CD4-positive, alpha-beta T cell treated with Interleukin-21 for 1 hour (primary cell): Measurements from ENCODE around the gene OTOG.

ENCODE experiments used
- DNase-seq: peaks from one replicate; pipeline ENCODE4 v3.0.0-alpha.2; 2020

OTOG gene, protein sequence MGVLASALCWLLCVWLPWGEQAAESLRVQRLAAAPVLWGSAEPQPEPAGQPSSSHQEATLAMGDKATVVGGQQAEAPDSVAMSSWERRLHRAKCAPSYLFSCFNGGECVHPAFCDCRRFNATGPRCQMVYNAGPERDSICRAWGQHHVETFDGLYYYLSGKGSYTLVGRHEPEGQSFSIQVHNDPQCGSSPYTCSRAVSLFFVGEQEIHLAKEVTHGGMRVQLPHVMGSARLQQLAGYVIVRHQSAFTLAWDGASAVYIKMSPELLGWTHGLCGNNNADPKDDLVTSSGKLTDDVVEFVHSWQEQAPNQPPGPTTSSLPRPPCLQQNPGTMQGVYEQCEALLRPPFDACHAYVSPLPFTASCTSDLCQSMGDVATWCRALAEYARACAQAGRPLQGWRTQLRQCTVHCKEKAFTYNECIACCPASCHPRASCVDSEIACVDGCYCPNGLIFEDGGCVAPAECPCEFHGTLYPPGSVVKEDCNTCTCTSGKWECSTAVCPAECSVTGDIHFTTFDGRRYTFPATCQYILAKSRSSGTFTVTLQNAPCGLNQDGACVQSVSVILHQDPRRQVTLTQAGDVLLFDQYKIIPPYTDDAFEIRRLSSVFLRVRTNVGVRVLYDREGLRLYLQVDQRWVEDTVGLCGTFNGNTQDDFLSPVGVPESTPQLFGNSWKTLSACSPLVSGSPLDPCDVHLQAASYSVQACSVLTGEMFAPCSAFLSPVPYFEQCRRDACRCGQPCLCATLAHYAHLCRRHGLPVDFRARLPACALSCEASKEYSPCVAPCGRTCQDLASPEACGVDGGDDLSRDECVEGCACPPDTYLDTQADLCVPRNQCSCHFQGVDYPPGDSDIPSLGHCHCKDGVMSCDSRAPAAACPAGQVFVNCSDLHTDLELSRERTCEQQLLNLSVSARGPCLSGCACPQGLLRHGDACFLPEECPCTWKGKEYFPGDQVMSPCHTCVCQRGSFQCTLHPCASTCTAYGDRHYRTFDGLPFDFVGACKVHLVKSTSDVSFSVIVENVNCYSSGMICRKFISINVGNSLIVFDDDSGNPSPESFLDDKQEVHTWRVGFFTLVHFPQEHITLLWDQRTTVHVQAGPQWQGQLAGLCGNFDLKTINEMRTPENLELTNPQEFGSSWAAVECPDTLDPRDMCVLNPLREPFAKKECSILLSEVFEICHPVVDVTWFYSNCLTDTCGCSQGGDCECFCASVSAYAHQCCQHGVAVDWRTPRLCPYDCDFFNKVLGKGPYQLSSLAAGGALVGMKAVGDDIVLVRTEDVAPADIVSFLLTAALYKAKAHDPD (N-terminal part only)

DNA sequence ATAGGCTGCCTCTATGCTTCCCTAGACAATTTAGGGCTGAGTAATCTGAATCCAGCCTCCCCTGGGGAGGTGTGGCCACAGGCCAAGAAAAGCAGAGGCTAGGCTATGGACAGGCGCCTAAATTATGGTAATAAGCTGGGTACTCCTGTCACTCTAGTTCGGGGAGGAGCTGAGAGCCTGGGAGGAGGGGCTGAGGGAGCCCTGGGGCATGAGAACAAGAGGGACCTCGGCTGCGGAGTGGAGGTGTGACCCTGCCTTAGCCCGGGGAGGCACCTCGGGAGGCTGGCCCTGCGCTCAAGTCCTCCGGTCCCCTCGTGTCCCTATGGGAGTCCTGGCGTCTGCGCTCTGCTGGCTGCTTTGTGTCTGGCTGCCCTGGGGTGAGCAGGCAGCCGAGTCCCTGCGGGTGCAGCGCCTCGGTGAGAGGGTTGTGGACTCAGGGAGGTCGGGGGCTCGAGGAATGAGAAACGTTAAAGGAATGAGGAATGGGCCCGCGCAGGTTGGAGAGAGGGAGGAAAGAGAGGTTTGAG lies at the start of gene OTOG:
Gene OTOG (plus strand): TSS at position 209 of the 527 bp plus-strand sequence. CDS start 114 bp downstream, at position 323.
- no peak for DNase-seq

DNA sequence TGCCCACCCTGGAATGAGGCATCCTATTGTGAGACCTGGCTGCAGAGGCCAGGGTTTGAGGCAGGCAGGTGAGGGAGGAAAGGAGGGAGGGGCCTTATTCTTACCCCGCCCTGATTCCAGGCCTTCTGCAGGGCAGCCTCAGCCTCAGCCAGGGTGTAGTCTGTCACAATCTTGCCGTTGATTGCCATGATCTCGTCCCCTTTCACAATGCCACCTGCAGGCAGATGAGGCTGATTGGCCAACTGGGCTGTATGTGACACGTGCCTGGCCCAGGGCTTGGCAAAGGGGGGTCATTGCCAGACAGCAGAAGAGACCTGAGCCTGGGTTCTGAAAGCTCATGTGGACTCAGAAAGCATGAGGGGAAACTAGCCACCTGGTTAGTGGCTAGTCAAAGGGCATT lies 49.0 kb upstream of the OTOG start:
- no peak for DNase-seq

DNA sequence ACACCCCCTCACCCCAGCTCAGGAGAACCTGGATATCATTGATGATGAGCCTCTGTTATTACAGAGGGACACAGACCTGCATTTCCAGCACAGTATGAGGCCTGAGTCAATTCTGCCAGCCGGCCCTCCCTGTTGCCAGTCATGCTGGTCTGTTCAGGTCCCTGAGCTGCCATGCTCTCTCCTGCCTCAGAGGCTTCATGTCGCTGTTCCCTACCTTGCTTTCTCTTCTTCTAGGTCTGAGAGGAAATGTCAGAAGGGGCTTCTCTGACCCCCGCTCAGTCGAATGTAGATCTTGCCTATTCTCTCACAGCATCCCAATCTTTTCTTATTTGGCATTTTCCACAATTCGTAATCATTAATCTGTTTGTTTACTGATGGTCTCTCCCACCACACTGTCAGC lies 48.6 kb upstream of the OTOG start:
- DNase-seq: no peak

DNA sequence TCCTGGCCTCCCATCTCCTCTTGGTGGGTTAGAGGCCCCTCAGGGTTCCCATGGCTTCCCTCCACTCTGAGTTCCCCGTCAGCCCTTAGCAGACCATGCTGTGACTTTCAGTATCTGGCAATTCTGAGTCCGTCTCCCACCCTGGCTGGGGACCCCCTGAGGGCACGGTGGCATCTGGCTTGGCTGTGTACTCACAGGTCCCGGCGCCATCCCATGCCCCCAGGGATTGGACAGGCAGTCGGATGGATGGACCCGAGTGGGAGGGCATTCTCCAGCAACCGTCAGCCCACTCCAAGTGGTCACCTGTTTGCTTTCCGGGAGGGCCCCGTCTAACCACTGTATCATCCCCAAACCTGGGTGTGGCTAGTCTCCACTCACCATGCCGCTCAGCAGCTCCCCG lies 46.4 kb upstream of the OTOG start:
- DNase-seq: no peak

DNA sequence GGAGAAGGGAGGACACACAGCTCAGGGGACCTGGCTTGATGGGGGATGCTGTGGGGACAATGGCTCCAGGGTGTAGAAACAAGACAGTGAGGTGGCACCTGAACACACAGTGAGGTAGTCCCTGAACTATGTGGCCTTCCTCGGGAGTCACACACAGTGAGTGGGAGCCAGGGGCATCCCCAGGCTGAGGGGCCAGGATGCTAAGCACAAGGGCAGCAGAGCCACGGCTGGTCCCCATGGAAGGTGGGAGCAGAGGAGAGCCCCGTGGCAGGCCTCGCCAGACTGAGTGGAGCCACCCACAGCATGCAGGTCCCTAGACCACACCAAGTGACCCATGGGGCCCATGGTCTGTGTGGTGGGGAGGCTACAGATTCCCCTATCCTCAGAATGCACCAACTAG lies 44.4 kb upstream of the OTOG start:
- no peak for DNase-seq

DNA sequence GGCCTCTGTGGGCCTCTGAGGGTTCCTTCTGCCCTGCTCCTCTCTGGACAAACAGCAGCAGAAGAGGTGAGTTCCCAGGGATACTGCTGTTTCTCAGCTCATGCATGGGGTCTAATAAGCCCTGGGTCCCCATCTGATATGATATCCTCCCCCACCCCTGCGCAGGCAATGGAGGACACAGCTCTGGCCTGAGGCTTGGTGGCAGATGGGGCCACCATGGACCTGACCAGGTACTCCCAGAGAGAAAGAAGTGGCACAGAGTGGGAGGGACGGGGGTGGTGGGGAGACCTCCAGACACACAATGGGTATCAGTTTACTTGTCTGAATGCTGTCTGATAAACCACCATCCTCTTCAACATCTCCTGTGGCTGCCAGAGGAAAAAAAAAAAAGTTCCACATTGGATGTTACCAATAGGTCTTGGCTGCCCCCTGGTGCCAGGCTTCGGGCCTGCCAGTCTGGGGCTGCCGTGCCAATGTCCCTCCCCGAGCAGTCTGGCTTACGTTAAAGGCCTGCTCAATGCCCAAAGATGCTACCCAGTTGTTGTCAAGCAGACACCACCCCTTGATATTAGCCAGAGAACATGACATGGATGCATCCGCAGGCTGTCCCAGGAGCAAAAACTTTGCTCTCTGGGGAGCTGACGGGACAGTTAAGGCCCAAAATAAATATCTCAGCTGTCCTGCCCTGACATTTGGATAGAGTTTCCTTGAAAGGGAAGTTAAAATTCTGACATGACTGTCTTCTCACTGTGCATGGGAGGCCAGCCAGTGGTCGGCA lies 42.5 kb upstream of the OTOG start:
- peak; percentile 71 for DNase-seq

DNA sequence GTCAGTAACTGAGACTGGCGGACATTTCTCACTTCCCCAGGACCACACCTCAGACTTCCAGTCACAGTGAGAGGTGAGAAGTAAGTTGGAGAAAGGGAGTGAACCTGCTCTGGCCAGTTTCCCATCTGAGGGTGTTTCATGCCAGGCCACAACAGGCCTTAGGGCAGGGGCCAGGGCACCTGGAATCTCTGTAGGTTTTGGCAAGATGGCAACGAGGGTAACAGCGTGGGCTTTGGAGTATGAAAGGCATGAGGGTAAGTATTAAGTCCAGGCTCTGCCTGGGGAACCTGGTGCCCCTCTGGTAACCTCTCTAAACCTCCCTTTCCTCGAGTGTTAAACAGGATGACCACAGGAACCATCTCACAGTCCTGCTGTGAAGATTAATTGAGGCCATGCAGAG lies 41.9 kb upstream of the OTOG start:
- no peak for DNase-seq

DNA sequence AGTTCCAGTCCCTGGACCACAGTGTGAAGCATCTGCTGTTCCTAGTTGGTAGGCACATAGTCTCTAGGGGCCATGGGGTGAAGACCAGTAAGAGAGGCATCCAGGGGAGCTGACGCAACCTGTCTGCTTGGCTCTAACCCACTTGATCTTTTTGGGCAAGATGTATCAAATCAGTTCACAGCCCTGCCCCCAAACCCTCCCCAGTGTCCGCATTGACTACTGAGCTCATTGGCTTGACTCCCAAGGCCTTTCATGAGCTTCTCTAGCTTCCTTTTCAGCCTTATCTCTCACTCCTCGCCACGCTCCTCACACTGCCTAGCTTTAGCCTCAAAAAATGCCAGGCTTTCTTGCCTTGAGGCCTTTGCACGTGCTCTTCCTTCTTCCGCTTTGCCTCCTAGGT lies 40.7 kb upstream of the OTOG start:
- no peak for DNase-seq

DNA sequence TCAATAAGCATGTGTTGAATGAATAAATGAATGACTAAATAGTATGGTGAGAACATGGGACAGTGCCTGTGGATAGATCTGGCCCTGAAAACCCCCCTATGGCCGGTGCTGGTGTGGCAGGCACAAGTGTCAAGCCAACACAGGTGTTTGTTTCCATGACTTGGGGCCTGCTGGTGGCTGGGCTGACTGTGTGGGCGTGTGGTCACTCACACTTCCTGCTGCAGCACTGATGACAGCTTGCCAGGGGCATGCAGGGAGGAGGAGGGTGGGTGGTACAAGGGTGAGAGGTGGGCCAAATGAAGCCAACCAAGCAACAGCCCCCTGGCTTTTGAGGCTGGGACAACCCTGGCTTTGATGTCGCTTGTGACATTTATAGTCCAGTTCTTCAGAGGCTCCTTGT lies 40.1 kb upstream of the OTOG start:
- no peak for DNase-seq

DNA sequence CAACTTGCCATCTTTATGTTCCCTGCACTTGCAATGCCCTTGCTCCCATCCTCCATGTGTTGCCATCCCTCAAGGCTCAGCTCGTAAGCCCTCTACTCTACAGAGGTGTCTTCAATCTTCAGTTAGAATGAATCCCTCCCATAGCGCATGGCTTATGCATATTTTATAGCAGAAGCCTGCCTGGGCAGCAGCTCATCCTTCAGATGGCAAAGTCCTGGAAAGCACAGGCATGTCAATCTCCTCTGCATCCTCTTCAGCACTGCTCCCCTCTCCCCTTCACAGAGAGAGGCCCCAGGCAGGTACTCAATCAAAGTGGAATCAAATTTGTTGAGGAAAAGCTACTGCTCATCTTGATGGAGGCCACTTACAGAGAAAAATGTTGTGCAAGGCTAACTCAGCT lies 39.3 kb upstream of the OTOG start:
- DNase-seq: no peak

DNA sequence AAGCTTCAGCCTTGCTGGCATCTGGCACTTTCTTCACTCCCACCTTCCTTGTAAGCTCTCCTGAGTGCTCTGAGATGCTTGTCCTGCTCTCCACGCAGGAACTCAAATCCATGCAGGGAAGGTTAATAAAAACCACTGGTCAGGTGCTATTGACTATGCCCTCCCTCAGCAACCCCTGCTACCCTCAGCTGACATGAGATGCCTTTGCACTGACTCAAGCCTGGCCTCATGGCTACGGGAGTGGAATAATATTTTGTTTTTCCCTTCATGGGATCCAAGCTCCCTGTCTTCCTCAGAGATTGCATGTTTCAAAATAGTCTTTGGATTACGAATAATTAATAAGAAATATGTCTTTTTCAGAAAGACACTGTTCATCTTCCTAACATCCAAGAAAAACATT lies 38.8 kb upstream of the OTOG start:
- no peak for DNase-seq

DNA sequence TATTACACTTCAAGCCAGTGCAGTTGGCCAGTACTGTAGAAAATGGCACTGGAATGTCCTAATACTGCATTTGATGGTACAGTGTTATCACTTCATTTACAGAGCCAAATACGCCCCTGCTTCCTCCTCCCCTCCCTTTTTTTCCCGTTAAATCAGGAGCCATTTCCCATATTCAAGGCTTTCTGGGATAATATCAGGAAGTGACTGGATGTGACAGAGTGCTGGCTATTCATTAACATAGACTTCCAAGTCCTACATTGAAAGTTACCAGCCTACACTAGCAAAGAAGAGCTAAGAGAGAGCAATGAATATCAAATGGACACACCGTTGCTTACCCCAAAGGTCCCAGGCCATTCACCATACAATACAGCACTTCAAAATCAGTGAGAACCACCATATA lies 38.3 kb upstream of the OTOG start:
- no peak for DNase-seq

DNA sequence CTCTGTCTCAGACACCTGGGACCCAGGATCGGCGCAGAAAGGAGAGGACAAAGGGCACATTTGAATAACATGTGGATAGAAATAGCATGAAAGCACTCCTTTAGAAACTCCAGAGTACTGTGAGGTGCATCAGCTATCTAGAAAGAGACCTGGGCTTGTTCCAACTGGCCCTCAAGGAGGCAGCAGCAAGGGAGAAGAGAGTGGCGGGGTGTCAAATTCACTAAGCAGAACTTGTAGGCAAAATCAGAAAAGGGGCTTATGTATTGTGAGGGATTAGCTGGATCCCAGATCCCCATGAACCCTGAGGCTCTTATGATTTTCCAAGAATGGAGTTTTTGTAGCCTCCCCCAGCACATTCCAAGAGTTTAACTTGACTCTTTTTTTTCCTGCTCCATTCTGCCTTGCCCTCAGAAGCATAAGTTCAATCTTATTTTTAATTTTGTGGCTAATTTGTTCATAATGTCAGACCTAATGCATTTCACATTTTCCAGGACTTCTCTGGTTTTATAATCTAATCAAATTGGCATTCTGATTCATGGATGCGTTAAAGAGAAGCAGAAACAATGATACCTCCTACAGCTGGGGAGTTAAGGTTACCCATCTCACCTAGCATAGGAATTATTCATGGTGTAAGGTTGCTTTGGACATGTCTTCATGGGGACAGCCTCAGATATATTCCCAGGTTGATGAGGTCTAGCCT lies 36.4 kb upstream of the OTOG start:
- no peak for DNase-seq

DNA sequence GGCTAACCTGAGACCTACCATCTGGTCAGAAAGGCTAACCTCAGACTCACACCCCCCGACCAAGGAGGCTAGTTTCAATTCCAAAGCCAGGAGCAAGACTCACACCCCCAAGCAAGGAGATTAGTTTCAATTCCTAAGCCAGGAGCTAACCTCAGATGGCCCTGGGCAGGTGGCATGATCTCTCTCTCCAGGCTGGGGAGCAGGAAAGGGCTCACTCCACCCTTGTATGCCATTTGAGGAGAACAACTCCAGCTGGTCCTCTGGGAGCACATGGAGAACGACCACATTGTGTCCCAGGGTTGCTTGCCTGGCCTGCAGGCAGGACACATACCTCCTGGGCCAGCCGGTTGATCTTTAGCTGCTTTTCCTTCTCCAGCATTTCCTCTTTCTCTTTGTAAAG lies 35.5 kb upstream of the OTOG start:
- no peak for DNase-seq

DNA sequence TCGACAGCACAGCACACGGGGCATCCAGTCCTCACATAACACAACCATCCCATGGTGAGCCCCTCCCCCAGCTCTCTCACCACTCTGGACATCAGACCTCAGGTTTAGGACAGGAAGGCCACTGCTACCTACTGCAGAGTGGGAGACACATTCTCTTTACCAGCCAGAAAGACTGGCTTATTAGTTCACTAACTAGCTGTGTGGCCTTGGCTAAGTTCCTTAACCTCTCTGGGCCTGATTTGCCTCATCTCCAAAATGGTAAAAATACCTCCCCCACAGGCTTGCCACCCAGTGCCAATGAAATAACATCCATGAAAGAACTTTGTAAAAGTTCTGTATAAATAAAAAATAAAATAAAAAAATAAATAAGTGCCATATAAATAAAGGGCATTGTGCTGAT lies 35.0 kb upstream of the OTOG start:
- no peak for DNase-seq

DNA sequence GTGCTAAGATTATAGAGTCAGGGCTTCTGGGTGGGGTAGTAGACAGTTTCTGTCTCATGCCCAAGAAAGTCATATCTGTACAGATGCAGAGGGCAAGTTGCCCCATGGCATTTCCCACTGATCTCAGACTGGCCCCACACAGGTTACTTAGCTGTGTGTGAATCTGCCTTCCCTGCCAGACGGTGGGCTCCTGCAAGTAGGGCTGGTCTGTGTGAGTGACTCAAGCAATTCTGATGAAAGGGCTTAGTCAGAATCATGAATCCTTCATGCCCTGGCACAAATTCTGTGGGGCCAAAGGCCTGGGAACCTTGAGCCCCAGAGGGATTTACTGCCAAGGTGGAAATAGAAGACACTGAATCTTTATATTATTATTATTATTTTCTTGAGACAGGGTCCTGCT lies 33.2 kb upstream of the OTOG start:
- no peak for DNase-seq

DNA sequence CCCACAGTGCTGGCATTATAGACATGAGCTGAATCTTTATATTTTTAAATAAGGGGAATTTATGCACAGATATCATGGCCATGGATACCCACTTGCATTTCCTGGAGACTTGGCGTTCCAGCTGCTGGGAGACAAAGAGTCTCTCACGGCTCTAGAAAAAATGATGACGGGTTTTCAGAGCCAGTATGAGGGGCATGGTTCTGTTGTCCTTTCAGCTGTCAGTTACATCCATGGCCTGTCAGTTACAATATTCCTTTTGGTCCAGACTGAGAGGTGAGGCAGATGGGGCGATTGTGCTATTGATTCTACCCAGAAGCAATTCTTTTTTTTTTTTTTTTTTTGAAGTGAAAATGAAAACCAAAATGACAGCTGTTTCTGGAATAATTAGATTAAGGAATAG lies 32.6 kb upstream of the OTOG start:
- DNase-seq: no peak

DNA sequence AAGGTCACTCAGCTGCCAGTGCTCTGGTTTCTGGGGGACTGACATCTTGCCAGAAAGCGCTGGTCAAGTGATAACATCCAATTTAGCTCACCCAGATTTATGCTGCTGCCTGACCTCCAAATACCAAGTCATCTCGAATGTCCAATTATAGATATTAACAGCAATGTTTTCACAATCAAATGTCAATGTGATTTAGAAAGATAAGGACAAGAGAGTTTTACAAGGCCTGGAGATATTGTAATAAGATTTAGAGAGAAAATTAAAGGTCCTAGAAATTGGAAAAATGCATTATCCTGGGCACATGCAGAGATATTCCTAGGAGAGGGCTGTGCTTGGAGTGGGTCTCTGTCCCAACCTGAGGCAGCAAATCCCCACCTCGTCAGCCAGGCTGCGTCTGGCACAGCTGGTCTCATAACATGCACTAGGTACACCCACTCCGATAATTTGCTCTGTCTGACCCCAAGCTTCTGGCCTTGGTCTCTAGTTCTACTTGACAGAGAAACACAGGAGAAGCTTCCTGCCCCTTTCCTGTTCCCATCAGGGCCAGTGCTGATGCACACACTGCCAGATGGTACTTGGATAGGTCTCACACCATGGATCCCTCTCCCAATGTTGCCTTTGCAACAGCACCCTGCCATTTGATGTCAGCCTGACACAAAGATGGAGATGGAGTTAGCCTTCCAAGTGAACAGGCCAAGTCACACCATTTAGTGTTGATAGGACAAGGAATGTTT lies 31.4 kb upstream of the OTOG start:
- no peak for DNase-seq

DNA sequence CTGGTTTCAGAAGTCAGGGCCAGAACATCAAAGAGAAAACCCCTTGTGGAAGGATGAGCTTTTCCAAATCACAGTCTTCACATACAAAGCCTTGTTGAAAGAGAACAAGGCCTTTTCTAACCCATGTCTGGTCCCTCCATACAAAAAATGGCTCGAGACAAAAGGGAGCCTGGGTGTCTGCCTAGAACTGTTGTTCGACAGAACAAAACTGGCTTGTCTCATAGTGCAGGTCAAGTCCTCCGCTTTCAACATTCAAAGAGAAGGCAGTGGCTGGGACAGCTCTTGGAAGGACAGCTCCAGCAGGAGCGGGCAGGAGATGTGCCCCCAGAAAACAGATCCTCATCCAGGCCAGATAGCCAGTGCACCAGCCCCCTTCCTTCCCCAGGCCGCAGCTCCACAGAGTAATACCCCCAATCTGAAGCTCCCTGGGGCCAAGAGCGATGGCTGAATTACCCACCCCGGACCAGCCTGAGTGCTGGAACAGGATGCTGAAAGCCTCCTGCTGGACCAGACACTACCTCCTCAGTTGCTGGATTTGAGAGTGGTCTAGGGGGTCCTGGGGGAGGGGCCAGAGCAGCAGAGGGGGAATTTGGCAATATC lies 30.4 kb upstream of the OTOG start:
- no peak for DNase-seq

DNA sequence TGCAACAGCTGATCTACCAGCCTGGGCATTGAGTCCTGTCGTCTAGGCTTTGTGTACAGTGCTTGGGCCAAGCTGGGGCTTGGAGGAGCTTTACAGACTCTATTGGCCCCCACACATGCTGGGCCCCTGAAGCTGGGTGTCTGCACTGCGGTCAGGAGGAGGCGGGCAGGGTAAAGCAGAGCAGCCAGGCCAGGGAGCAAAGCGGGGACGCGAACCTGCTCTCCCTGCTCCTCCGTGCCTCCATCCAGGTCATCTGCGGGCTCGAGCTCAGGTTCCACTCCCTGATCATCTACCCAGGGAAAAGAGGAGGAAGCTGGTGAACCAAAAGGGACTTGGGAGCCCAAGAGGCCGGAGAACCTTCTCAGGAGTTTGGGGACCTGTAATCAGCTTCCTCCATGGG lies 29.9 kb upstream of the OTOG start:
- DNase-seq: no peak

DNA sequence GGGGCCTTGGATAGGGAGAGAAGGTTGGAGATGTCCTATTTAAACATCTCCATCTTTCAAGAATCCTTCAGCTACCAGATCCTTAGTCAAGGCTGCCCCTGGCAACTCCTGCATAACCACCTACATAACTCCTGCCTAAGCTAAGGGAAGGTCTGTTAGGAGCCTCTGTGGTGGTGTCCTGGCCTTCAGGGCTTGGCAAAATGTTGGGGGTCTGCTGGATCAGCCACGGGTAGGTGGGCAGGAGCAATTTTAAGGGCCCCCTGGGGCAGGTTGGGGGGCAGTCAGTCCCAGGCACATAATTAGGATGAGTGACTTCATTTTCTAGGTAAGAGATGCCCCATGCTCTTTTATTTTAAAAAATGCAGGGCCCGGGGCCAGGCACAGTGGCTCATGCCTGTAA lies 28.7 kb upstream of the OTOG start:
- DNase-seq: no peak
